HG02870 (cell line): Measurements from ENCODE around the gene SPDYE16.
A peak's percentile ranks its signal among the peaks of the same experiment; 100 is the strongest.
"Not testable (repeated sequence)": the region's sequence is repeated elsewhere in the genome, so short reads cannot be mapped to it uniquely, and the experiment has no call there.

ENCODE experiments used
- ATAC-seq: cut with Tn5 transposase; IDR thresholded peaks from one replicate; pipeline ENCODE4 v1.9.1; 2021; ENCODE audit warnings: mild to moderate bottlenecking, moderate library complexity; ENCODE audit not compliant: unreplicated experiment

Gene SPDYE16

DNA sequence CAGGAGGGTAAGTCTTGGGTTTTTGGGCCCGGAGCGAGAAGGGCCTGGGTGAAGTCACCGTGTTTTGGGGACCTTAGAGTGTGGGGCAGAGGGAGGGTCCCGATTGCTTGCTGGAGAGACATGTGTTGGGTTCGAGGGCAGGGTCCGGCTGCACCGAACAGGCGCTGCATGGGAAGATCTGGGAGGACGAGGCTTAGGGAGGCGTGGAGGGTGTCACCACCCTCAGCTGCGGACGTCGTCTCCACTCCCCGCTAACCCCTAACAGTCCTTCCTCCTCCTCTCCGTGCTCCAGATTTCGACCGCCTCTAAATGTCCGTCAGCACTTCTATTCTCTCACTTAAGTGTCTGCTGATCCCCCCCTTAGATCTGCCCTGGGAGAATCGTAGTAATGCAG lies 6.8 kb upstream of the SPDYE16 start:
- not testable (repeated sequence) for ATAC-seq

DNA sequence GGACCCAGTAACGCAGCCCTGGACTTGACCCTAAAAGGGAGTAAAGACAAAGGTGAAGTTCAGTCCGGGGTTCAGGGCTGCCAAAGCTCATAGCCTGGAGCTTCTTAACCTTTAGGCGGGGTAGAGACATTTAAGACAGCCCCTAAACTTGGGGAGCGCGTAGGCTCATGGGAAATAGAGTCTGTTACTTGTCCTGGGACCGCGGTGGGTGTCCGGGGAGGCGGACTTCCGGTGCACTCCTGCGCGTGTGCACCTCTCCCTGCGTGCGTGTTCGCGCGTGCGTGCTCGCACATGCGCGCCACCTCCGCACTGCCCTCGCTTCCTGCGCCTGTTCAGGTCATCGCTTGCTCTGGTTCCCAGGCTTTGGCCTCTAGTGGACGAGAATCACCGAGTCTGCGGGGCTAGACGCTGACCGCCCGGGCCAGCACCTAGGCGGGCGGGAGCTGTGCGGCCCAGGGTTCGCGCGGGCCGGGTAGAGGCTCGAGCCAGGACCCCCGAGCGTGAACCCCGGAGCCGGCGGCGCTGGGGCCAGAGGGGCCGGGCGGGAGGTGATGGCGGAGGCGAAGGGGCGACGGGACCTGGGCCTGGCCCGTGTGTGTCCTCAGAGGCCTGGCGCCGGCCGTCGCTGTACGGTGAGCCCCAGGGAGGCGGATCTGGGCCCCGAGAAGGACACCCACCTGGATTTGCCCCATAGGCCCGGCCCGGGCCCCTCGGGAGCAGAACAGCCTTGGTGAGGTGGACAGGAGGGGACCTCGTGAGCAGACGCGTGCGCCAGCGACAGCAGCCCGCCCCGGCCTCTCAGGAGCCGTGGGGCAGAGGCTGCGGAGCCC lies 6.1 kb upstream of the SPDYE16 start:
- peak; percentile 99 for ATAC-seq

DNA sequence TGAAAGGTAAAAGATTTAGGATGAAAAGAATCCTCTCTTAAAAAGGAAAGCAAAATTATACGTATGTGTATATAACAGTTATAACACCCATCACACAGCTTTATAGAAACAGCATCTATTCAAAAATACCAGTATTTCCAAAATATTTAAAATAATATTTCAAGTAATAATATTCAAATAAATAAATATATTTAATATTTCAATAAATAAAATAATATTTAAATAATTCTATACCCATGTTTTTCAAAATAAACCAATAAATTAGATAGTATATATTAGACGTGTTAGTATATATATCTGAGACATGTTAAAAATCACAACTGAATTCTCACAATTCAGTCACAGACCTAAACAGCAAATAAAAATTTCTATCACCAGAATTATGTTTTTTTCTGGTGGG lies 11.5 kb downstream of the SPDYE16 start:
- not testable (repeated sequence) for ATAC-seq

DNA sequence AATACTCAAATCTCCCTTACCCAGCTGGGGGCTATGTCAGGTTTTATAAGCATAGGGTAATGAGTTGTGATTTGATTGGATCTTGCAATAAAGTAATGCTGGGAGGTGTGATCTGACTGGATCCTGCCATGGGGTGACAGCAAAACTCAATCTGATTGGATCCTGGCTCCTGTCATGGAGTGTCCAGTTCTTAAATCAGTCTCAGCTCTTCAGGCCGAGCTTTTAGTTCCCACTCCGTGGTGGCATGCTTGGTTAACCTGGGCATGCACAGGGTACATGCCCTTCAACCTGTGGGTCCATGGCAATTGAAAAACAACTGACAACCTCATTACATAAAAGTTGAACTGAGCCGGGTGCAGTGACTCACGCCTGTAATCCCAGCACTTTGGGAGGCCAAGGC lies 16.9 kb downstream of the SPDYE16 start:
- ATAC-seq = not testable (repeated sequence)

DNA sequence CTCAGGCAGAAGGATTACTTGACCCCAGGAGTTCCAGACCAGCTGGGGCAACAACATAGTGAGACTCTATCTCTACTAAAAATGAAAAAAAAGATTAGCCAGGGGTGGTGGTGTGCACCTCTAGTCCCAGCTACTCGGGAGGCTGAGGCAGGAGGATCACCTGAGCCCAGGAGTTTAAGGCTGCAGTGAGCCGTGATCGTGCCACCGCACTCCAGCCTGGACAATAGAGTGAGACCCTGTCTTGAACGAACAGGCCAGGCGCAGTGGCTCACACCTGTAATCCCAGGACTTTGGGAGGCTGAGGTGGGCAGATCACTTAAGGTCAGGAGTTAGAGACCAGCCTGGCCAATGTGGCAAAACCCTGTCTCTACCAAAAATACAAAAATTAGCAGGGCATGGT lies 26.2 kb downstream of the SPDYE16 start:
- not testable (repeated sequence) for ATAC-seq

DNA sequence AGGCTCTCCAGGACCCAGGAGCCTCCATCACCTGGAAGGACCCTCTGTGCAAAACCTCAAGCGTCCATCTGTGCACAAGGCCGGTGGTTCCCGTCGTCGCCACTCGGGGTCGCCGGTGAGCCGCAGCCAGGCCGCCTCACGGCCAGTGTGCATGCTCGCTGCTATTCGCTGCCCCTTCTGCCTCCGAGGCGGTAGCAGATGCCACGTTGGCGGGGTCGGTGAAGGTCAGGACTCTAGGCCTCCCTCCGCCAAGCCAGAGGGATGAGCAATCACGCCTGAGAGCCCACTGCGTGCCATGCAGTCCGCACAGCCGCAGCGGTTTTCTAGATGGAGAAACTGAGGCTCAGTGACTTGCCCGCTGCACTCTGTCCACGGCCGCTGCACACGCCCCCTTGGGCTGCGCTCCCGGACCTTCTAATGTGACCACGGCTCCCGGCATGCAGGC lies 27.1 kb downstream of the SPDYE16 start:
- ATAC-seq = no peak

DNA sequence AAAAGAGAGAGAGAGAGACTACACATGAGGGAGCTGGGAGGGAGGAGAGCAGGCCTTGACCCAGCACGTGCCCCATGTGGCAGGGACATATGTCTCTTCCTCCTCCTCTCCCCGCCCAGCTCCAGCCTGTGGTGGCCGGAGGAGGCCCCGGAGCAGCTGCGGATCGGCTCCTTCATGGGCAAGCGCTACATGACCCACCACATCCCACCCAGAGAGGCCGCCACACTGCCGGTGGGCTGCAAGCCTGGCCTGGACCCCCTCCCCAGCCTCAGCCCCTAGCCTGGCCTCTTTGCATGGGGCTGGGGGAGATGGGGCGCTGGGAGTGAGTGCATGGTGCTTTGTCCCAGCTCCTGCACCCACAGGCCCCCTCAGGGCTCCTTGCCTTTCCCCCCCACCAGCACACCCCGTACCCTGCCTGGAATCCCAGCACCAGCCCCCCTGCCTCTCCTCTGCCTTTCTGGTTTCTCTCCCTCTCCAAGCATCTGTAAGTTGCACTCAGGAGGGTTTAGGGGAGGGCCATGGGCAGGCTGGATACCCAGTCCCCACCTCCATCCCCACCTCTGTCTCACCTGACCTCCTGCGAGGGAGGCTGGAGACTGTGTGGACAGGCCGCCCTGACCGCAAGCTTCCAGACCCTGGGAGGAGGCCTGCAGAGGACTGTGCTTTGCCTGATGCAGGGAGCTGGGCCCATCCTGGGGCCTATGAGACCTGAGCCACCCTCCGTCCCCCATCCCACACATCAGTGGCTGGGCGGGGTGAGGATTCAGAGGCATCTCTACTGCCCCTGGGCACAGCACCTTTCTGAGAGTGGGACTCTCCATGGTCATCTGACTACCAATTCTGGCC lies 27.9 kb downstream of the SPDYE16 start:
- ATAC-seq = no peak

DNA sequence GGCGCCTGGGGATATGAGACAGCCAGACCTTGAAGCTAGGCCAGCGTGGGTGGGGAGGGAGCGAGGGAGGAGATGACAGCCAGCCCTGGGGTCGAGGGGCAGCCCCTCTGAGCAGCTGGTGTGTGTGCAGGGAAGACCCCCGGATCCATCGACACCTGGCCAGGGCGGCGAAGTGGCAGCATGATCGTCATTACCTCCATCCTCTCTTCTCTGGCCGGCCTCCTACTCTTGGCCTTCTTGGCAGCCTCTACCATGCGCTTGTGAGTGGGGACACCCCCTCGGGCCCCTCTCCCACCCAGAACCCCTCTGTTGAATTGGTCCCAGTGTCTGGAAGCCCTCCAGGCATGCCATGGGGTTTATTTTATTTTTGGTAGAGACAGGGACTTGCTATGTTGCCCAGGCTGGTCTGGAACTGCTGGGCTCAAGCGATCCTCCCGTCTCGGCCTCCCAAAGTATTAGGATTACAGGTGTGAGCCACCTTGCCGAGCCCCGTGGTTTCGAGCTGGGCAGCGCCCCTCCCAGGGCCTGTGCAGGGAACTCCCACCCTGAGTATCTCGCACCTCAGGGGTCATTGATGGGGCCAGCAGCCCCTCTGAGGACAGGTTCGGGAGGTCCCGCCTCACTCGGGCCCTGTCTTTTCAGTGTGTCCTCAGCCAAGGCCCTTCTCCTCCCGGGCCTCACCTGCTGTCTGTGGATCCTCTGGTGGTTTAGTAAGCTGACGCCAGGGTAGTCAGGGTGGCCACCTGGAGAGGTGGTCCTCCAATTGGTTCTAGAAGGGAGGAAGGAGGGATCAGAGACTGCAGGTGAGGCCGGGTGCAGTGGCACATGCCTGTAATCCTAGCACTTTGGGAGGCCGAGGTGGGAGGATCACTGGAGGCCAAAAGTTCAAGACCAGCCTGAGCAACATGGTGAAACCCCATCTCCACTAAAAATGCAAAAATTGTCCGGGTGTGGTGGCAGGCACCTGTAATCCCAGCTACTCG lies 29.0 kb downstream of the SPDYE16 start:
- no peak for ATAC-seq

DNA sequence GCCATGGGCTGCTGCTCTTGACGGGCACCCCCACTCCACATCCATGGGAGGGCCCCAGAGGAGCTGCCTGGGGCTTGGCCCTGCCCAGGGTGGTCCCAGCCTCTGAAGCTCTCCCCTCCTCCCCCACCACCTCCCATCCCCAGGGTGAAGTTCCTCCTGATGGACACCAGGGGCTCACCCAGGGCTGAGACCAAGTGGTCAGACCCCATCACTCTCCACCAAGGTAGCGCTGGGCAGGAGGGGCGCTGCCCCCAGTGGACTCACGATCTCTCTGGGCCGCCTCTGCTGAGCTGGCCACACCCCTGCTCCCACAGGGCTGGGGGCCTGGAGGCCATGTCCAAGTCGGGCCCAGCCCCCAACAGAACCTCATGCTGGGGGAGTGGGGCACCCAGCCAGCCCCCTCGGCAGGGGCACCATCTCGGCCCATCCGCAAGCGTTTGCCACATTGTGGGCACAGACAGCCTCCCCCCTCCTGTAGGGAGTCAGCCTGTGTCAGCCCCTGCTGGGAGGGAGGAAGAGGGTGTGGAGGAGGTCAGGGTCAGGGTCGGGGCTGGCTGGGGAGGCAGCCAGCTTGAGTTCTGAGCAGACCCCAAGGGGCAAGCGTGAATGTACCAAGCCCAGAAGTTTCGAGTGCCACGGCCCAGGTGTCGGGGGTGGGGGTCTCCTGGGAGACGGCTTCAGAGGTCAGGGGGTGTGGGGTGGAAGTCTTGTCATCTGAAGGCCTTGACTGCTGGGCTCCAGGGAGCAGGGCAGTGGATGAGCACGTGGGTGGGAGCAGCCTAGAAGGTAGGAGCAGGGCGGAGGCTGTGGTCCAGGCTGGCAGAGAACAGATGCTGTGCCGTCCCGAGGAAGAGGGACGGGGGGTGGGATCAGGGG lies 29.9 kb downstream of the SPDYE16 start:
- ATAC-seq = no peak

DNA sequence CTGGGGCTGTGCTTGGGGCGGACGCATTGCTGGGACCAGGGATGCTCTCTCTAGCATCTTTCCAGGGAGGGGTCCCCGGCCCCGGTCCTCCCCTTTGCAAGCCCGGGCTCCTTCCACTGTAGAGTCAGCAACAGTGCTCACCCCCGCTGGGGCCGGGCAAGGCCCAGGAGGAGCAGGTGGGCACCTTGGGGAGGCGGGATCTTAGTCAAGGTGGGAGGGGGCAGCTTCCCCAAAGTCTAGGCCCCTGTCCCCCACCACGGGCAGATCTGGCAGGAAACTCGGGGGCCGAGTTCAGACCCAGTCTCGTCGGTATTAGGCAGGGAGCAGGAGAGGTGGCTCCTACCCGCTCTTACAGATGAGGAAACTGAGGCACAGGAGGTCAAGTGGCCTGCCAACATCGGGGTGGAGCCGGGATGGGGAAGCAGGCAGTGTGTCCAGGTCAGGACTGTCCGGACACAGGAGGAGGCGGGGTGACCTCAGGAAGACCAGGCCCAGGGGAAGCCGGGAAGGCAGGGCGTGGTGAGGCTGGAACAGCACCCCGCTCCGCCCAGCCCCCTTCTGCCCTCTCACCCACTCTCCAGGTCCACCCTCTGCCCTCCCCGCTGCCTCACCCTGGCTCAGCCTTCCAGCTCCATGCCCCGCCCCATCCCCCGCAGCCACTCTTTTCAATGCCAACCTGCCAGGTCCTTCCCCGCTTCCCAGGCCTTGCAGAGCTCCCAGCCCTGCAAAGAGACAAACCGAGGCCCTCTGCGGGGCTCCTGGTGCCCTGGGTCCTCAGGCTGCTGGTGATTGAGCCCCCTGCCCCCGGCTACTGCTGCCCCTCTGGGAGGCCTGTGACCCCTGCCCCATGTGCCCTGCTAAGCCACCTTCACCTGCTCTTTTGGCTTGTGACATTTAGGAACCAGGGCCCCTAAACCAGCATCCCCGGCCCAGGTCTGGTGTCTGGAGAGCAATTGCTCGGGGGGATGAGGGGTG lies 30.9 kb downstream of the SPDYE16 start:
- ATAC-seq = not testable (repeated sequence)

DNA sequence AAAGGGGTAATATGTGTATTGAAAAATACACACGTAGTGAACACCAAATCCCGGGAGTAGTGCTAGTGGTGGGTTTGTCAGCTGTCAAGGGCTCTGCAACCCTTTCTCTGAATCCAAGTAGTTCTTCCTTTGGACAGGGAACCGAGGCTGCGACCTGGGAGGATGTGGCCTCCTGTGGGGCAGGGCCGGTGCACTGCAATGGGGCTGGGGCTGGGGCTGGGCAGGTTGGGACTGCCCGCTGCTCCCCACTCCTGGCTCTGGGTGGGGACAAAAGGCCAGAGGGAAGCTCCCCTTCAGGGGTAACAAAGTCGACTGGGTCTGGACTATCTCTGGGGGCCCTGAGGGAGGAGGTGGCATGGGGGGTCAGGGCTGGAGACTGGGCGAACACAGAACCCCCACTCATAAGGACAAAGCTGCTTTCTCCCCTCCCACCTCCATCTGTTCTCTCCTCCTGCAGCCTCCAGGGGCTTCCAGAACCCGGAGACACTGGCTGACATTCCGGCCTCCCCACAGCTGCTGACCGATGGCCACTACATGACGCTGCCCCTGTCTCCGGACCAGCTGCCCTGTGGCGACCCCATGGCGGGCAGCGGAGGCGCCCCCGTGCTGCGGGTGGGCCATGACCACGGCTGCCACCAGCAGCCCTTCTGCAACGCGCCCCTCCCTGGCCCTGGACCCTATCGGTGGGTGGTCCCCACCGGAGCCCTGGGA lies 31.7 kb downstream of the SPDYE16 start:
- ATAC-seq = not testable (repeated sequence)

DNA sequence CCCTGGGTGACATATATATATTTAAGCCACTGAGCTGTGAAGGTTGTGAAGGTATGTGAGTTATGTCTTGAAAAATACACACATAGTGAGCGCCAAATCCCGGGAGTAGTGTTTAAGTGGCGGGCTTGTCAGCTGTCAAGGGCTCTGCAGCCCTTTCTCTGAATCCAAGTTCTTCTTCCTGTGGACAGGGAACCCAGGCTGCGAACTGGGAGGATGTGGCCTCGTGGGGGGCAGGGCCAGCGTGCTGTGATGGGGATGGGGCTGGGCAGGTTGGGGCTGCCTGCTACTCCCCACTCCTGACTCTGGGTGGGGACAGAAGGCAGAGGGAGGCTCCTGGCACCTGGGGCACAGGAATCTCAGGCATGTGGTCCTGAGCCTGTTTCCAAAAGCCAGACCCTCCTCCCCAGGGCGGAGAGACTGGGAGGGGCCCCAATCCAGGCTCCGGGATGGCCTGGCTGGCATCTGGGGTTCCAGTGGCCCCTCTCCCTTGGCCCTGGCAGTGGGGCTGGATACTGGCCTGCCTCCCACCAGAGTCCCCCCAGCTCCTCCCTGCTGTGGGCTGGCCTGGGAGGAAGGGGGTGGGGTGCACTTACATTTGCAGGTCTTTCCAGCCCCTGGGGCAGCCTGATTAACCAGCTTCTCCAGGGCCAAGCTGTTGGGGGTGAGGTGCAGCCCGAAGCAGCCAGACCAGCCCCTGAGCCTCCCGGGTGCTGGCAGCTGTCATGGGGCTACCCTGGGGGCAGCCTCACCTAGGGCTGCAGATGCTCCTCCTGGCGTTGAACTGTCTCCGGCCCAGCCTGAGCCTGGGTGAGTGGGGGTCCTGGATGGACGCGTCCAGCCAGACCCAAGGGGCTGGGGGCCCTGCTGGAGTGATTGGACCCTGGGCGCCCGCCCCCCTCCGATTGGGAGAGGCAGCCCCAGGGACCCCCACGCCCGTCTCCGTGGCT lies 32.9 kb downstream of the SPDYE16 start, which contains the start of gene UPK3B:
TSS of gene UPK3B (plus strand) at position 622 of the 947 bp plus-strand sequence. CDS start at position 723, 101 bp downstream.
- ATAC-seq = no peak

DNA sequence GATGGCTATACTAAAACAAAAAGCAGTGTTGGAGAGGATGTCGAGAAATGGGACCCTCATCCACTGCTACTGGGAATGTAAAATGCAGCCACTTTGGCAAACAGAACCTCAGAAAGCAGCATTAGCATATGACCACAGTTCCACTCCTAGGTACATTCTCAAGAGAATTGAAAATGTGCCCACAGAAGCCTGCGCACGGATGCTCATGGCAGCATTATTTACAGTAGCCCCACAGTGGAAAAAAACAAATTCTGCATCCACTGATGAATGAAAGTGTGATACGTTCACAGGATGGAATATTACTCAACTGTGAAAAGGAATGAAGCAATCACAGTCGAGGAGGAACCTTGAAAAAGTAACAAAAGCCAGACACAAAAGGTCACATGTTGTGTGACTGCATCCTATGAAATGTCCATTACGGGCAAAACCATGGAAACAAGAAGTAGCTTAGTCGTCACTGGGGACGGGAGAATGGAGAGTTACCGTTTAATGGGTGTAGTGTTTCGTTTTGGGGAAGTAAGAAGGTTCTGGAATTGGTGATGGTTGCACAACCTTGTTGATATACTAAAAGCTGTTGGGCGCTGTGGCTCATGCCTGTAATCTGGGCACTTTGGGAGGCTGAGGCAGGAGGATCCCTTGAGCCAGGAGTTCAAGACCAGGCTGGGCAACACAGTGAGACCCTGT lies 35.2 kb downstream of the SPDYE16 start:
- no peak for ATAC-seq

DNA sequence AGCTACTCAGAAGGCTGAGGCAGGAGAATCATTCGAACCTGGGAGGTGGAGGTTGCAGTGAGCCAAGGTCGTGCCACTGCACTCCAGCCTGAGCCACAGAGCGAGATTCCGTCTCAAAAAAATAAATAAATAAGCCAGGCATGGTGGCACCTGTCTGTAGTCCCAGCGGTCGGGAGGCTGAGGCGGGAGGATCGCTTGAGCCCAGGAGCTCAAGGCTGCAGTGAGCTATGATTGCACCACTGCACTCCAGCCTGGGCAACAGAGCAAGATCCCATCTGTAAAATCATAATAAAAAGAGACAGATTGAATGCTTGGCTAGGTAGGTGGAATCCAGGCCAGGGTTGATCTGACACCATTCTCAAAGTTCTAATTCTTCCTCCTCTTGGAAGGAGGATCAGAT lies 36.5 kb downstream of the SPDYE16 start:
- ATAC-seq = not testable (repeated sequence)

DNA sequence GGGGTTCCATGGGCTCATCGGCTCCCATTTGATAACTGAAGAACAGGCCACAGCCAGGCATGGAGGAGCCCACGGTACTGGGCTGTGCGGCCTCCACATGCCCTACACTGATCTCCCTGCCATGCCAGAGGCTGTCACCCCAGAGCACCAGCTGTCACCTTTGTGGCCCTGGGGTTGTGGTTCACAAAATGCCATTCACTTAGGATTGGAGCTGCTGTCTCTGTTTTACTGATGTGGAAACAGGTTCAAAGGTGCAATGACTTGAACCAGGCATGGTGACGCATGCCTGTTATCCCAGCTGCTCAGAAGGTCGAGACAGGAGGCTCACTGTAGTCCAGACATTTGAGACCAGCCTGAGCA lies 37.0 kb downstream of the SPDYE16 start:
- ATAC-seq = no peak
